ENCODE results near the gene NPTX1. TPM values are rescaled to one million over a fixed set of nuclear protein-coding genes. Genes with fewer than 3 reads are reported as not detected.

Gene NPTX1
- polyA plus RNA-seq, 2 of the 4 experiments (the other 2 are of a cell fraction), result 43.6 to 109 TPM

DNA sequence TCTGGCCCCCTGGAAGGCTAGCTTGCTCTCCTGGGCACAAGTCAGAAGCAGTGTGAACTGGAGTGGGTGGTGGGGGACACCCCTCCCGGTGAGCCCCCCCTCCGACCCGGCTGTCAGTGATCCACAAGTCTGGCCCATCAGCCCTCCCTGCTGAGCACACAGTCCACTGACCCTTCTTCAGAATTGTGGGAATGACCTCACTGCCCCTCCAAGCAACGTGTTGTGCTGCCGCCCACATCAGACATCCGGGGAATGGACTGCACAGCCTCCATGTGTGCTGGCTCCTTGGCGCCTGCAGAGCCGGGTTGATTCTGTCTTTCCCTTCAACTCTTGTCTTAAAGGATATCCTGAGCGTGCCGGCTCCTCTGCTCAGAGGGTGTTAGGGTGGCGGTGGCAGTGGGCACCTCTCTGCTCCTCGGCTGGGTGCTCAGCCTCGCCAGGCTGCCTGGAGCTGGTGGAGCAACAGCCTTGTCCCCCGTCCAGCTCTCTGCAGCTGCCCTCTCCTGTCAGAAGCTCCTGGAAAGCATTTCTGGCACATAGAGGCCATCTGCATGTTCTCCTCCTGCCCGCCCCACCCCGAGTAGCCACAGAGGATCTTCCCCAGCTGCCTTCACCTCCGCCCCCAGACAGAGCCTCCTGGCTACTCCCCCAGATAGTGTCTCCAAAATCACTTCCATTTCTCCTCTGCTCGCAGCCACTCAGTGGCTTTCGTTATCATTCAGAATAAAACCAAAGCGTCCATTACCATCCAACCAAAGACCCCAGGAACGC lies 19.8 kb downstream of the NPTX1 start:
- no peak for FAIRE-seq
- CTCF ChIA-PET, result interaction anchor here (0.7 to 2.2 kb wide), 6 partner anchors 13 to 119 kb away, joined by 3 to 9 read pairs (median 4); no protein-coding TSS in a partner anchor

DNA sequence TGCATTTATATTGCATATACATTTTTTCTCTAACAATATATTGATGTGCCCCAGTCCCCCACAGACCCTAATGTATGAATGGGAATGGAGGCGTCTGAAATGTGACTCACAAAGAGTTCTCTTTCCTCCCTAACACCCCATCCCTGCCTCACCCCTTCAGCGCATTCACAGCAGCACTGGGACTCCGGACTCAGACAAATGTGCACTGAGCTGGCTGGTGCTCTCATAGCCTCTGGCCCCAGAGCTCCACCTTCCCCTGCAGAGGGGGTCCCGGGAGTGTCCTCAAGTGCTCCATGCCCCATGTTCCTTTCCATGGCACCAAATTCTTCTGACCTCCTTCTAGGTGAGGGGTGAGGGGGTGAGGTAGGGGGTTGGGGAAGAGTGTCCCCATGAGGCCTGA lies 20.6 kb downstream of the NPTX1 start:
- Histone ChIP-seq H3K4me1 (peaks cover 15% of the 10 kb centered on the region), H3K4me2 (peak overlapping the region; percentile 85), H3K4me3 (no peak overlapping the region; the same call in 1 of the 3 replicates), H3K27ac (peak overlapping the region in 1 of 2 experiments; percentile 99; a peak in 3 of 6 replicates), H3K9me3 (no peaks in the 10 kb centered on the region)
- CTCF ChIA-PET, result interaction anchor here (1.1 to 1.9 kb wide), 7 partner anchors 9 to 264 kb away, joined by 3 to 10 read pairs (median 3); no protein-coding TSS in a partner anchor
- ATAC-seq (no peak), FAIRE-seq (no peak), DNase-seq (ENCODE audit: low read depth in 1 of 2, low spot score in 1 of 2) (no peak)
- POLR2A ChIA-PET, result interaction anchor here (1.3 to 2.5 kb wide), 10 partner anchors 10 to 529 kb away, joined by 4 to 35 read pairs (median 6); partner anchors contain the start of genes NPTX1 and RPTOR
- TF ChIP-seq HOXB13 (CRISPR knock-in tag; IDR thresholded peaks at IDR 0.05; ENCODE audit: low read depth) (no peak), NPAS2 (CRISPR knock-in tag; IDR thresholded peaks at IDR 0.05; ENCODE audit: borderline replicate concordance) (no peak), NFE2L2 (conservative IDR thresholded peaks at IDR 0.05; ENCODE audit: low read length) (no peak), EHF (CRISPR knock-in tag; IDR thresholded peaks at IDR 0.05) (no peak), MAZ (IDR thresholded peaks at IDR 0.05; ENCODE audit: borderline replicate concordance, low read depth, low read length) (no peak), TP53 (CRISPR knock-in tag; IDR thresholded peaks at IDR 0.05) (no peak), MYC (IDR thresholded peaks at IDR 0.05; ENCODE audit: borderline replicate concordance, low read length) (no peak), SMC3 (IDR thresholded peaks at IDR 0.05) (no peak), GATA3 (IDR thresholded peaks at IDR 0.05; ENCODE audit: borderline replicate concordance) (no peak), HDAC2 (IDR thresholded peaks at IDR 0.05) (no peak), ZSCAN20 (CRISPR knock-in tag; IDR thresholded peaks at IDR 0.05) (no peak), ZFP36 (IDR thresholded peaks at IDR 0.05; ENCODE audit: borderline replicate concordance, partially characterized antibody) (no peak)
- TF ChIP-seq, protein P1, sequence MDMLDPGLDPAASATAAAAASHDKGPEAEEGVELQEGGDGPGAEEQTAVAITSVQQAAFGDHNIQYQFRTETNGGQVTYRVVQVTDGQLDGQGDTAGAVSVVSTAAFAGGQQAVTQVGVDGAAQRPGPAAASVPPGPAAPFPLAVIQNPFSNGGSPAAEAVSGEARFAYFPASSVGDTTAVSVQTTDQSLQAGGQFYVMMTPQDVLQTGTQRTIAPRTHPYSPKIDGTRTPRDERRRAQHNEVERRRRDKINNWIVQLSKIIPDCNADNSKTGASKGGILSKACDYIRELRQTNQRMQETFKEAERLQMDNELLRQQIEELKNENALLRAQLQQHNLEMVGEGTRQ (IDR thresholded peaks at IDR 0.05), result no peak
- TF ChIP-seq, protein P2, sequence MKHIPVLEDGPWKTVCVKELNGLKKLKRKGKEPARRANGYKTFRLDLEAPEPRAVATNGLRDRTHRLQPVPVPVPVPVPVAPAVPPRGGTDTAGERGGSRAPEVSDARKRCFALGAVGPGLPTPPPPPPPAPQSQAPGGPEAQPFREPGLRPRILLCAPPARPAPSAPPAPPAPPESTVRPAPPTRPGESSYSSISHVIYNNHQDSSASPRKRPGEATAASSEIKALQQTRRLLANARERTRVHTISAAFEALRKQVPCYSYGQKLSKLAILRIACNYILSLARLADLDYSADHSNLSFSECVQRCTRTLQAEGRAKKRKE (CRISPR knock-in tag; IDR thresholded peaks at IDR 0.05; ENCODE audit: low read depth), result no peak
- 95% methylated on average over 4 of the region's 4 CpGs for WGBS (ENCODE audit: missing lambda C conversion rate)

More for the DNA sequence above, 19.8 kb downstream of the NPTX1 start:
- H3K4me3 ChIP-seq, result no peak overlapping the region
- TF ChIP-seq NPAS2 (CRISPR knock-in tag; IDR thresholded peaks at IDR 0.05; ENCODE audit: borderline replicate concordance) (no peak), FOSB (CRISPR knock-in tag; IDR thresholded peaks at IDR 0.05) (no peak), RNF2 (IDR thresholded peaks at IDR 0.05; ENCODE audit: borderline replicate concordance, low read depth) (no peak), MAZ (IDR thresholded peaks at IDR 0.05; ENCODE audit: borderline replicate concordance, low read depth, low read length) (no peak), TFCP2L1 (CRISPR knock-in tag; IDR thresholded peaks at IDR 0.05) (no peak)
- H3K9me3 ChIP-seq, result no peaks in the 10 kb centered on the region
- WGBS (ENCODE audit: missing lambda C conversion rate), result 73% methylated on average over 19 of the region's 21 CpGs
- peaks cover 15% of the 10 kb centered on the region for H3K4me1 ChIP-seq
- H3K4me2 ChIP-seq, result no peak overlapping the region
- peak overlapping the region in 1 of 2 experiments; percentile 99; a peak in 2 of 6 replicates for H3K27ac ChIP-seq
- ATAC-seq (no peak), DNase-seq (ENCODE audit: low read depth in 1 of 2, low spot score in 1 of 2) (no peak)
- POLR2A ChIA-PET, result no interaction called here

DNA sequence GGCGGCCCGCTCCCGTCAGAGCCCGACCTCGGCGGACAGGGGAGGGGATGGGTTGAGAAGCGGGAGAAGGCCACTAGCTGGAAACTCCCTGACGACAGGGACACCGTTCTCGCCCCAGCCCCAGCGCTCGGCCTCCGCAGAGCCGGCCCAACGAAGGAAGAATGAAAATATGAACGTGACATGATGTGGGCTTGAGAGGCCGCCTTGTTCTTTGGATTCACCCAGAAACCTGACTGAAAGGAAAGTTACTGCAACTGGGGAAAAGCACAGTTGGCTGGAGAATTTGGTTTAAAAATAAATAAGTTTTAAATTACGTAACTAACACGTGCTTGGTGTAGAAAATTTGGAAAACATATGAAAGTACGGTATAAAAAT lies 21.1 kb downstream of the NPTX1 start:
- ChIA-PET CTCF (interaction anchor here (0.8 to 1.9 kb wide), 14 partner anchors 9 to 529 kb away, joined by 3 to 11 read pairs (median 3); no protein-coding TSS in a partner anchor), POLR2A (interaction anchor here (0.6 to 2.5 kb wide), 25 partner anchors 9 to 631 kb away, joined by 3 to 35 read pairs (median 5); partner anchors contain the start of genes CHMP6, ENDOV, GAA and NPTX1)

More for the DNA sequence above, 21.1 kb downstream of the NPTX1 start:
- H3K4me1 ChIP-seq, result peaks cover 15% of the 10 kb centered on the region
- whole genome bisulfite sequencing (ENCODE audit: missing lambda C conversion rate), result 19% methylated on average over 20 of the region's 20 CpGs
- no peaks in the 10 kb centered on the region for H3K9me3 ChIP-seq
- H3K27ac ChIP-seq, result peak overlapping the region; percentile 96 to 99
- DNase-seq (ENCODE audit: low read depth in 1 of 2, low spot score in 1 of 2) (peak in 1 of 2 experiments; percentile 88), FAIRE-seq (no peak), ATAC-seq (peak; percentile 60 to 68)
- H3K4me3 ChIP-seq, result peak overlapping the region; percentile 77
- TF ChIP-seq, protein P3, sequence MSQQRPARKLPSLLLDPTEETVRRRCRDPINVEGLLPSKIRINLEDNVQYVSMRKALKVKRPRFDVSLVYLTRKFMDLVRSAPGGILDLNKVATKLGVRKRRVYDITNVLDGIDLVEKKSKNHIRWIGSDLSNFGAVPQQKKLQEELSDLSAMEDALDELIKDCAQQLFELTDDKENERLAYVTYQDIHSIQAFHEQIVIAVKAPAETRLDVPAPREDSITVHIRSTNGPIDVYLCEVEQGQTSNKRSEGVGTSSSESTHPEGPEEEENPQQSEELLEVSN (IDR thresholded peaks at IDR 0.05; ENCODE audit: borderline replicate concordance, low read depth), result peak; percentile 33; the same call in 1 of the 2 replicates
- TF ChIP-seq HOXB13 (CRISPR knock-in tag; IDR thresholded peaks at IDR 0.05; ENCODE audit: low read depth), result no peak
- peak overlapping the region; percentile 85 for H3K4me2 ChIP-seq
